H7 (cell line): ENCODE results near the gene TTC23. TPM values are rescaled to one million over a fixed set of nuclear protein-coding genes. Genes with fewer than 3 reads are reported as not detected.

Source experiments
- DNase-seq: peaks from one replicate; pipeline ENCODE4 v3.0.0; 2012
- H3K27me3 ChIP-seq: 2 replicates; pipeline ENCODE4 v1.6.0; 2011; ENCODE audit warnings: mild to moderate bottlenecking, low read length; ENCODE audit not compliant: control insufficient read depth, insufficient read depth
- H3K36me3 ChIP-seq: replicated peaks from 2 replicates; pipeline ENCODE4 v1.5.1; 2011; ENCODE audit warnings: low read length; ENCODE audit not compliant: control insufficient read depth, insufficient read depth
- H3K4me3 ChIP-seq: 2 replicates; pipeline ENCODE4 v1.5.1; 2011; ENCODE audit warnings: low read depth, mild to moderate bottlenecking, control low read depth, low read length, moderate library complexity; ENCODE audit not compliant: insufficient read depth
- total RNA-seq: library from RNA; depleted of rRNA; stranded (reverse); fragments of >200 nt; shearing (Covaris generic); gene quantifications from 2 replicates; pipeline ENCODE4 v1.2.3, GENCODE V29; 2014

Gene TTC23
- total RNA-seq, 1 experiment from 2014 or later = 21.2 TPM

GRCh38 chr15:99124641-99125040 is 124.7 kb downstream of the TTC23 start:
- no peak overlapping the region for H3K4me3 ChIP-seq
- H3K36me3 ChIP-seq = no peaks in the 10 kb centered on the region; the same call in 1 of the 2 replicates
- no peaks in the 10 kb centered on the region for H3K27me3 ChIP-seq
- no peak for DNase-seq

- Histone ChIP-seq H3K4me3 (no peak overlapping the region), H3K36me3 (no peaks in the 10 kb centered on the region; the same call in 1 of the 2 replicates), H3K27me3 (no peaks in the 10 kb centered on the region)
- peak; percentile 77 for DNase-seq
These were observed 125.5 kb downstream of the TTC23 start for GRCh38 chr15:99123713-99124451.

- no peak for DNase-seq
- H3K36me3 ChIP-seq = no peaks in the 10 kb centered on the region; the same call in 1 of the 2 replicates
- H3K4me3 ChIP-seq = no peak overlapping the region
- H3K27me3 ChIP-seq = no peaks in the 10 kb centered on the region
These were observed 126.3 kb downstream of the TTC23 start for GRCh38 chr15:99122831-99123712.

- no peaks in the 10 kb centered on the region for H3K27me3 ChIP-seq
- no peaks in the 10 kb centered on the region; the same call in 1 of the 2 replicates for H3K36me3 ChIP-seq
- DNase-seq = no peak
- H3K4me3 ChIP-seq = no peak overlapping the region
These were observed 127.5 kb downstream of the TTC23 start for GRCh38 chr15:99121691-99122410.

GRCh38 chr15:99121207-99121606 is 128.2 kb downstream of the TTC23 start:
- peak; percentile 57 for DNase-seq
- Histone ChIP-seq H3K27me3 (no peaks in the 10 kb centered on the region), H3K36me3 (no peaks in the 10 kb centered on the region; the same call in 1 of the 2 replicates), H3K4me3 (no peak overlapping the region)

- Histone ChIP-seq H3K36me3 (no peaks in the 10 kb centered on the region; the same call in 1 of the 2 replicates), H3K4me3 (no peak overlapping the region), H3K27me3 (no peaks in the 10 kb centered on the region)
- DNase-seq = no peak
These were observed 129.2 kb downstream of the TTC23 start for GRCh38 chr15:99120050-99120777.

- no peak overlapping the region for H3K4me3 ChIP-seq
- DNase-seq = no peak
- H3K27me3 ChIP-seq = no peaks in the 10 kb centered on the region
- H3K36me3 ChIP-seq = no peaks in the 10 kb centered on the region; the same call in 1 of the 2 replicates
These were observed 130.4 kb downstream of the TTC23 start for GRCh38 chr15:99118801-99119546.

GRCh38 chr15:99118258-99118632 is 131.1 kb downstream of the TTC23 start:
- Histone ChIP-seq H3K27me3 (no peaks in the 10 kb centered on the region), H3K36me3 (no peaks in the 10 kb centered on the region; the same call in none of the 2 replicates), H3K4me3 (no peak overlapping the region)
- no peak for DNase-seq

GRCh38 chr15:99117563-99118257 is 131.7 kb downstream of the TTC23 start:
- H3K4me3 ChIP-seq = no peak overlapping the region
- no peak for DNase-seq
- H3K36me3 ChIP-seq = no peaks in the 10 kb centered on the region; the same call in none of the 2 replicates
- no peaks in the 10 kb centered on the region for H3K27me3 ChIP-seq

- no peak for DNase-seq
- Histone ChIP-seq H3K27me3 (no peaks in the 10 kb centered on the region), H3K36me3 (no peaks in the 10 kb centered on the region; the same call in none of the 2 replicates), H3K4me3 (no peak overlapping the region)
These were observed 132.3 kb downstream of the TTC23 start for GRCh38 chr15:99117111-99117510.

- H3K4me3 ChIP-seq = no peak overlapping the region
- no peaks in the 10 kb centered on the region for H3K27me3 ChIP-seq
- no peaks in the 10 kb centered on the region; the same call in 1 of the 2 replicates for H3K36me3 ChIP-seq
- no peak for DNase-seq
These were observed 133.8 kb downstream of the TTC23 start for GRCh38 chr15:99115300-99116215.
